ENCODE measurements around the gene SLC6A17.

Gene SLC6A17

GRCh38 chr1:110114173-110114572 is 36.1 kb upstream of the SLC6A17 start:
- Histone ChIP-seq H3K9me3 (replicated peaks in 1 of 11) (no peaks in the 10 kb centered on the region), H3K27ac (no peak overlapping the region), H3K27me3 (0 out of 22 replicates have a peak, but pooled peaks cover 0 to 6% (median 0%) of the 10 kb centered on the region in 11 experiments), H3K4me1 (0 out of 20 replicates have a peak, but pooled peaks cover 0 to 8% (median 0%) of the 10 kb centered on the region in 10 experiments), H3K9ac (no peak overlapping the region), H3K4me2 (no peak overlapping the region), H3K36me3 (no peaks in the 10 kb centered on the region), H4K20me1 (no peaks in the 10 kb centered on the region), H3K4me3 (no peak overlapping the region)
- TF ChIP-seq Cebpa-rat (IDR thresholded peaks at IDR 0.05), result no peak

- Histone ChIP-seq H3K4me3 (no peak overlapping the region), H3K36me3 (no peaks in the 10 kb centered on the region), H3K27ac (no peak overlapping the region), H3K9me3 (replicated peaks in 1 of 11) (no peaks in the 10 kb centered on the region), H4K20me1 (no peaks in the 10 kb centered on the region), H3K4me2 (no peak overlapping the region), H3K4me1 (peaks cover 0 to 8% (median 0%) of the 10 kb centered on the region in 10 experiments; a peak in 1 of 20 replicates), H3K27me3 (0 out of 22 replicates have a peak, but pooled peaks cover 0 to 6% (median 0%) of the 10 kb centered on the region in 11 experiments), H3K9ac (no peak overlapping the region)
- TF ChIP-seq Cebpa-rat (IDR thresholded peaks at IDR 0.05), result no peak
Observed at GRCh38 chr1:110114784-110115183, 35.5 kb upstream of the SLC6A17 start.

- TF ChIP-seq Cebpa-rat (IDR thresholded peaks at IDR 0.05), result no peak
- Histone ChIP-seq H4K20me1 (no peaks in the 10 kb centered on the region), H3K4me2 (no peak overlapping the region), H3K27me3 (no peaks in the 10 kb centered on the region), H3K27ac (no peak overlapping the region), H3K9me3 (replicated peaks in 1 of 11) (peaks cover 6 to 30% (median 24%) of the 10 kb centered on the region in 11 experiments; a peak in 21 of 22 replicates), H3K4me3 (no peak overlapping the region), H3K36me3 (no peaks in the 10 kb centered on the region), H3K9ac (no peak overlapping the region), H3K4me1 (peaks cover 0 to 4% (median 0%) of the 10 kb centered on the region in 10 experiments; a peak in 2 of 20 replicates)
Observed at GRCh38 chr1:110118636-110119396, 31.5 kb upstream of the SLC6A17 start.

GRCh38 chr1:110119843-110120242 is 30.5 kb upstream of the SLC6A17 start:
- no peaks in the 10 kb centered on the region for H4K20me1 ChIP-seq
- peaks cover 9 to 37% (median 29%) of the 10 kb centered on the region in 11 experiments; a peak in 21 of 22 replicates for H3K9me3 ChIP-seq (replicated peaks in 1 of 11)
- TF ChIP-seq Cebpa-rat (IDR thresholded peaks at IDR 0.05), result no peak
- no peak overlapping the region for H3K4me3 ChIP-seq
- H3K36me3 ChIP-seq, result no peaks in the 10 kb centered on the region
- no peak overlapping the region for H3K27ac ChIP-seq
- H3K4me1 ChIP-seq, result peaks cover 0 to 4% (median 0%) of the 10 kb centered on the region in 10 experiments; a peak in 2 of 20 replicates
- H3K27me3 ChIP-seq, result no peaks in the 10 kb centered on the region
- peak overlapping the region in 1 of 11 experiments; percentile 22; a peak in 2 of 22 replicates for H3K4me2 ChIP-seq
- H3K9ac ChIP-seq, result no peak overlapping the region

DNA sequence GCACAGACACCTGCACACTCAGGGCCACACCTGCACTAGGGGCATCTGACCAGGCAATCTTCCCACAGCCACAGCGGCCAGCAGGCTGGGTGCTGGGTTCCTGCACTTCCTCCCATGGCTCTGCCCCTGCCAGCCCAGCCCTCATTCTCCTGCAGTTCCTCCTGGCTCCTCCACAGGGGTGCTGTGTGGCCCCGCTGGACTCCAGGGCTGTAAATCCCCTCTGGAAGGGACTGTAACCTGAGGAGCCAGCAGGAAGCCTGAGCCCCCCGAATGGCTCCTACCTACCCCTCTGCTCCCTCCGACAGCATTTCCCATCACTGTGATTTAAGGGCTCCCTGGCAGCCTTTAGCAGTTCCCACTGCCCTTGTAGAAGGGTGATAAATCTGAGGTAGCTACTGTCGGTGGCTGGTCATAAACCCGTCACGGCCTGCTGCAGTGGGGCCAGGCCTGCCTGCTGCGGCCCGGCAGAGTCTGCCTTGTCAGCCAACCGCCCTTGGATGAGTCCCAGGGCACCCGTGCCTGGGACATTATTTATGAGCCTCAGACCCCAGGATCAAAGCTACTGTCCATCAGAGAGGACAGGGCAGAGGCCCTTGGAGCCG is 29.2 kb upstream of the SLC6A17 start:
- no peak overlapping the region for H3K9ac ChIP-seq

GRCh38 chr1:110123224-110123623 is 27.1 kb upstream of the SLC6A17 start:
- Histone ChIP-seq H3K4me3 (no peak overlapping the region), H3K27ac (no peak overlapping the region), H3K36me3 (no peaks in the 10 kb centered on the region; a peak in 1 of 22 replicates), H3K9ac (no peak overlapping the region), H3K27me3 (peaks cover 0 to 2% (median 0%) of the 10 kb centered on the region in 11 experiments; a peak in 4 of 22 replicates), H4K20me1 (no peaks in the 10 kb centered on the region; a peak in 1 of 22 replicates), H3K9me3 (replicated peaks in 1 of 11) (peaks cover 22 to 58% (median 47%) of the 10 kb centered on the region in 11 experiments), H3K4me1 (peaks cover 0 to 14% (median 5%) of the 10 kb centered on the region in 10 experiments; a peak in 9 of 20 replicates), H3K4me2 (no peak overlapping the region)
- TF ChIP-seq Cebpa-rat (IDR thresholded peaks at IDR 0.05), result no peak

More for the DNA sequence above, 29.2 kb upstream of the SLC6A17 start:
- Histone ChIP-seq H4K20me1 (no peaks in the 10 kb centered on the region), H3K4me1 (peaks cover 0 to 4% (median 0%) of the 10 kb centered on the region in 10 experiments; a peak in 2 of 20 replicates), H3K27ac (no peak overlapping the region), H3K4me3 (no peak overlapping the region), H3K27me3 (no peaks in the 10 kb centered on the region), H3K36me3 (no peaks in the 10 kb centered on the region; a peak in 1 of 22 replicates), H3K9me3 (replicated peaks in 1 of 11) (peaks cover 14 to 49% (median 37%) of the 10 kb centered on the region in 11 experiments), H3K4me2 (no peak overlapping the region)
- no peak for TF ChIP-seq Cebpa-rat (IDR thresholded peaks at IDR 0.05)

DNA sequence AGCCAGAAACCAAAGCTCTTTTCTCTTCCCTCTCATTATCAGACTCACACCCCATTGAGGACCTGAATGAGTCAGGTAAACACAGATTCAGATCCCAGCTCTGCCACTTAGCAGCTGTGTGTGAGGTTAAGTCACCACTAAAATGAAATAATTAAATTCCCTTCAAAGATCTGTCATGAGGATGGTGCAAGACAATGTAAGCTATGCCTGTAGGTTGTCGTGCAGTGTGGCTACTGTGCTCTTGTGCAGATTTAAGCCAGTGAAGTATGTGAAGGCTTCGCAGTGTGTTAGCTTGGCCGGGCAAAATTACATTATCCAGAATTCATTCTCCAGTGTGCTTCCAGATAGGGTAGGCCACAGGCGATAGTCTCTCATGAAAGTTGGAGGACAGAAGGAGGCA is 24.5 kb upstream of the SLC6A17 start:
- TF ChIP-seq Cebpa-rat (IDR thresholded peaks at IDR 0.05), result no peak
- no peak overlapping the region for H3K27ac ChIP-seq

GRCh38 chr1:110130113-110130591 is 20.1 kb upstream of the SLC6A17 start:
- peak overlapping the region in 1 of 11 experiments; percentile 6; a peak in 1 of 22 replicates for H3K9ac ChIP-seq
- peaks cover 18 to 38% (median 31%) of the 10 kb centered on the region in 11 experiments for H3K27me3 ChIP-seq
- peaks cover 8 to 45% (median 26%) of the 10 kb centered on the region in 10 experiments; a peak in 18 of 20 replicates for H3K4me1 ChIP-seq
- no peaks in the 10 kb centered on the region; a peak in 1 of 22 replicates for H3K36me3 ChIP-seq
- no peak overlapping the region for H3K27ac ChIP-seq
- TF ChIP-seq Cebpa-rat (IDR thresholded peaks at IDR 0.05), result no peak
- peak overlapping the region in 1 of 10 experiments; percentile 12; a peak in 1 of 20 replicates for H3K4me3 ChIP-seq
- H3K4me2 ChIP-seq, result peak overlapping the region; percentile 37 to 87 (median 74); a peak in 20 of 22 replicates
- H3K9me3 ChIP-seq (replicated peaks in 1 of 11), result peaks cover 9 to 20% (median 18%) of the 10 kb centered on the region in 11 experiments
- no peaks in the 10 kb centered on the region; a peak in 2 of 22 replicates for H4K20me1 ChIP-seq

More for the DNA sequence above, 24.5 kb upstream of the SLC6A17 start:
- no peak overlapping the region for H3K4me3 ChIP-seq
- no peaks in the 10 kb centered on the region; a peak in 2 of 22 replicates for H4K20me1 ChIP-seq
- no peak overlapping the region for H3K9ac ChIP-seq
- peaks cover 8 to 34% (median 23%) of the 10 kb centered on the region in 10 experiments; a peak in 18 of 20 replicates for H3K4me1 ChIP-seq
- no peak overlapping the region for H3K4me2 ChIP-seq
- H3K36me3 ChIP-seq, result no peaks in the 10 kb centered on the region; a peak in 1 of 22 replicates
- peaks cover 15 to 28% (median 25%) of the 10 kb centered on the region in 11 experiments for H3K27me3 ChIP-seq
- peaks cover 22 to 56% (median 41%) of the 10 kb centered on the region in 11 experiments for H3K9me3 ChIP-seq (replicated peaks in 1 of 11)
